HTERT RPE-1 (cell line): ENCODE results near the gene KDF1.
"Not testable (repeated sequence)": the region's sequence is repeated elsewhere in the genome, so short reads cannot be mapped to it uniquely, and the experiment has no call there.

ENCODE experiments used
- in situ Hi-C: fragments of 300-500 bp; cut with MboI; formaldehyde crosslinking; loops from 4 replicates; pipeline ENCODE4 v1.14.3; 2020; ENCODE audit warnings: low sequenced_read_pairs

KDF1 gene

GRCh38 chr1:26994020-26994786, 33.9 kb upstream of the KDF1 start:
- in situ Hi-C loops, result no loop called here

GRCh38 chr1:26993237-26994019, 33.2 kb upstream of the KDF1 start, which contains the start of gene TRNP1:
Gene TRNP1 (plus strand): TSS chr1:26993692. CDS start chr1:26993787, 95 bp downstream.
- in situ Hi-C loops, result no loop called here

GRCh38 chr1:26991310-26992116, 31.2 kb upstream of the KDF1 start:
- in situ Hi-C loops, result no loop called here

GRCh38 chr1:26989403-26990109, 29.3 kb upstream of the KDF1 start:
- in situ Hi-C loops, result not testable (repeated sequence)

- in situ Hi-C loops, result no loop called here
Measured at GRCh38 chr1:26986658-26987057, 26.4 kb upstream of the KDF1 start.

GRCh38 chr1:26984291-26984690, 24.0 kb upstream of the KDF1 start:
- in situ Hi-C loops, result no loop called here

GRCh38 chr1:26983863-26984262, 23.6 kb upstream of the KDF1 start:
- in situ Hi-C loops, result no loop called here

GRCh38 chr1:26981146-26981846, 21.0 kb upstream of the KDF1 start:
- in situ Hi-C loops, result no loop called here

- in situ Hi-C loops, result no loop called here
Measured at GRCh38 chr1:26978901-26979300, 18.6 kb upstream of the KDF1 start.

GRCh38 chr1:26976621-26977510, 16.6 kb upstream of the KDF1 start:
- in situ Hi-C loops, result no loop called here

GRCh38 chr1:26972821-26973220, 12.6 kb upstream of the KDF1 start:
- in situ Hi-C loops, result no loop called here

GRCh38 chr1:26972390-26972789, 12.1 kb upstream of the KDF1 start:
- in situ Hi-C loops, result no loop called here

GRCh38 chr1:26971590-26971989, 11.3 kb upstream of the KDF1 start:
- in situ Hi-C loops, result no loop called here

GRCh38 chr1:26970810-26971209, 10.5 kb upstream of the KDF1 start:
- in situ Hi-C loops, result no loop called here

GRCh38 chr1:26965628-26966027, 5.4 kb upstream of the KDF1 start:
- in situ Hi-C loops, result no loop called here

GRCh38 chr1:26965213-26965612, 4.9 kb upstream of the KDF1 start:
- in situ Hi-C loops, result no loop called here

- in situ Hi-C loops, result no loop called here
Measured at GRCh38 chr1:26961826-26962225, 1.6 kb upstream of the KDF1 start.

GRCh38 chr1:26960625-26960966, 328 bp upstream of the KDF1 start:
- in situ Hi-C loops, result no loop called here

- in situ Hi-C loops, result no loop called here
Measured at GRCh38 chr1:26959270-26959669, 998 bp downstream of the KDF1 start.
